ENCODE measurements around the gene CKM.
A peak's percentile ranks its signal among the peaks of the same experiment; 100 is the strongest.

DNA sequence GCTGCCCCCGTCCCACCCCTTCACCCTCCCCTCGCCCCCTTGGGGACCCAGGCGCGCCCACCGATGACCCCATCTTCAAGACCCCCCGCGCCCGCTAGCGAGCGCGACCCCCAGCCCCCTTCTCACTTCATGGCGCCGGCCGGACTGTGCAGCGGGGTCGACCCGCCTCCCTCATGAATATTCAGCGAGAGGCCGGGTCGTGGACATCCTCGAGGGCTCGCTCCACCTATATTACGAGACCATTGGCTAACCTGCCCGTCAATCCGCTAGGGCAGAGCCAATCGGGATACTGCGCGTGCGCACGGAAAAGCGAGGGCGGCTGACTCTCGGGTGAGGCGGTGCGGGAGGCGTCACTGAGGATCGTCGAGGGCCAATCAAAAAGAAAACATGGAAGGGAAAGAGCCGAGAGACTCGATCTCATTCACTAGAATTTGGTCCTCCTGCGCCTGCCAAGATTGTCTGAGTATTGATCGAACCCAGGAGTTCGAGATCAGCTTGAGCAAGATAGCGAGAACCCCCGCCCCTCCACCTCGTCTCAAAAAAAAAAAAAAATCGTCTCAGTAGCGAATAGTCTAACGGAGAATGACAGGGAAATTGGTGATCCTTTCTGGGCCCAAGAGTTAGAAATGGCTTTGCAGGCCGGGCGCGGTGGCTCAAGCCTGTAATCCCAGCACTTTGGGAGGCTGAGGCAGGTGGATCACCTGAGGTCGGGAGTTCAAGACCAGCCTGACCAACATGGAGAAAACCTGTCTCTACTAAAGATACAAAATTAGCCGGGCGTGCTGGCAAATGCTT, 47.9 kb upstream of the CKM start, which contains the start of gene ERCC2:
- TF ChIP-seq, protein P1, sequence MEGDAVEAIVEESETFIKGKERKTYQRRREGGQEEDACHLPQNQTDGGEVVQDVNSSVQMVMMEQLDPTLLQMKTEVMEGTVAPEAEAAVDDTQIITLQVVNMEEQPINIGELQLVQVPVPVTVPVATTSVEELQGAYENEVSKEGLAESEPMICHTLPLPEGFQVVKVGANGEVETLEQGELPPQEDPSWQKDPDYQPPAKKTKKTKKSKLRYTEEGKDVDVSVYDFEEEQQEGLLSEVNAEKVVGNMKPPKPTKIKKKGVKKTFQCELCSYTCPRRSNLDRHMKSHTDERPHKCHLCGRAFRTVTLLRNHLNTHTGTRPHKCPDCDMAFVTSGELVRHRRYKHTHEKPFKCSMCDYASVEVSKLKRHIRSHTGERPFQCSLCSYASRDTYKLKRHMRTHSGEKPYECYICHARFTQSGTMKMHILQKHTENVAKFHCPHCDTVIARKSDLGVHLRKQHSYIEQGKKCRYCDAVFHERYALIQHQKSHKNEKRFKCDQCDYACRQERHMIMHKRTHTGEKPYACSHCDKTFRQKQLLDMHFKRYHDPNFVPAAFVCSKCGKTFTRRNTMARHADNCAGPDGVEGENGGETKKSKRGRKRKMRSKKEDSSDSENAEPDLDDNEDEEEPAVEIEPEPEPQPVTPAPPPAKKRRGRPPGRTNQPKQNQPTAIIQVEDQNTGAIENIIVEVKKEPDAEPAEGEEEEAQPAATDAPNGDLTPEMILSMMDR (IDR thresholded peaks at IDR 0.05), result no peak
- TF ChIP-seq POLR2A (IDR thresholded peaks at IDR 0.05) (no peak), POLR2AphosphoS5 (IDR thresholded peaks at IDR 0.05) (peak in 2 of 3 donors; percentile 83 to 85)
